Activated naive CD8-positive, alpha-beta T cell (primary cell): ENCODE measurements around the gene DNAJC21.
"Not testable (repeated sequence)": the region's sequence is repeated elsewhere in the genome, so short reads cannot be mapped to it uniquely, and the experiment has no call there.

Source experiments
- H3K27ac Mint-ChIP-seq: one replicate; pipeline ENCODE4 v1.8.0; 2021; ENCODE audit warnings: mixed read lengths
- H3K27me3 Mint-ChIP-seq: one replicate; pipeline ENCODE4 v1.8.0; 2021; ENCODE audit warnings: mixed read lengths
- H3K36me3 Mint-ChIP-seq: one replicate; pipeline ENCODE4 v1.8.0; 2021; ENCODE audit warnings: mixed read lengths
- H3K4me1 Mint-ChIP-seq: one replicate; pipeline ENCODE4 v1.8.0; 2021; ENCODE audit warnings: low read depth, mixed read lengths
- H3K4me3 Mint-ChIP-seq: one replicate; pipeline ENCODE4 v1.8.0; 2021; ENCODE audit warnings: mild to moderate bottlenecking, mixed read lengths
- H3K9me3 Mint-ChIP-seq: one replicate; pipeline ENCODE4 v1.8.0; 2021; ENCODE audit warnings: low read depth, mixed read lengths

Gene DNAJC21

GRCh38 chr5:34932947-34933346, 3.6 kb downstream of the DNAJC21 start:
- Mint-ChIP-seq H3K27me3 (no peaks in the 10 kb centered on the region), H3K4me3 (no peak overlapping the region), H3K27ac (no peak overlapping the region), H3K4me1 (peaks cover 40% of the 10 kb centered on the region), H3K36me3 (peaks cover 6% of the 10 kb centered on the region), H3K9me3 (no peaks in the 10 kb centered on the region)

- Mint-ChIP-seq H3K36me3 (peaks cover 10% of the 10 kb centered on the region), H3K4me3 (no peak overlapping the region)
Measured at GRCh38 chr5:34941936-34942335, 12.6 kb downstream of the DNAJC21 start.

GRCh38 chr5:34944044-34944443, 14.7 kb downstream of the DNAJC21 start:
- Mint-ChIP-seq H3K36me3 (peaks cover 6% of the 10 kb centered on the region), H3K4me3 (no peak overlapping the region), H3K27me3 (no peaks in the 10 kb centered on the region), H3K9me3 (no peaks in the 10 kb centered on the region), H3K4me1 (no peaks in the 10 kb centered on the region), H3K27ac (peak overlapping the region; percentile 11)

More at GRCh38 chr5:34941936-34942335, 12.6 kb downstream of the DNAJC21 start:
- no peak overlapping the region for H3K27ac Mint-ChIP-seq
- H3K9me3 Mint-ChIP-seq = no peaks in the 10 kb centered on the region
- no peaks in the 10 kb centered on the region for H3K4me1 Mint-ChIP-seq
- H3K27me3 Mint-ChIP-seq = no peaks in the 10 kb centered on the region

GRCh38 chr5:34944460-34945047, 15.2 kb downstream of the DNAJC21 start:
- no peak overlapping the region for H3K4me3 Mint-ChIP-seq
- H3K27ac Mint-ChIP-seq = no peak overlapping the region
- H3K36me3 Mint-ChIP-seq = peaks cover 9% of the 10 kb centered on the region
- H3K4me1 Mint-ChIP-seq = no peaks in the 10 kb centered on the region
- no peaks in the 10 kb centered on the region for H3K27me3 Mint-ChIP-seq
- no peaks in the 10 kb centered on the region for H3K9me3 Mint-ChIP-seq

- H3K36me3 Mint-ChIP-seq = peaks cover 5% of the 10 kb centered on the region
- H3K4me1 Mint-ChIP-seq = peaks cover 13% of the 10 kb centered on the region
- H3K27ac Mint-ChIP-seq = no peak overlapping the region
- H3K4me3 Mint-ChIP-seq = no peak overlapping the region
- H3K9me3 Mint-ChIP-seq = no peaks in the 10 kb centered on the region
- no peaks in the 10 kb centered on the region for H3K27me3 Mint-ChIP-seq
Measured at GRCh38 chr5:34957321-34957720, 28.0 kb downstream of the DNAJC21 start.

GRCh38 chr5:34957857-34958690, 28.7 kb downstream of the DNAJC21 start:
- Mint-ChIP-seq H3K4me1 (peaks cover 13% of the 10 kb centered on the region), H3K27ac (no peak overlapping the region), H3K9me3 (no peaks in the 10 kb centered on the region), H3K27me3 (no peaks in the 10 kb centered on the region), H3K4me3 (no peak overlapping the region), H3K36me3 (peaks cover 4% of the 10 kb centered on the region)

GRCh38 chr5:34959323-34959722, 30.0 kb downstream of the DNAJC21 start:
- Mint-ChIP-seq H3K4me3 (no peak overlapping the region), H3K36me3 (peaks cover 2% of the 10 kb centered on the region), H3K9me3 (no peaks in the 10 kb centered on the region), H3K27me3 (no peaks in the 10 kb centered on the region), H3K27ac (peak overlapping the region; percentile 51), H3K4me1 (peaks cover 13% of the 10 kb centered on the region)

GRCh38 chr5:34967540-34967939, 38.2 kb downstream of the DNAJC21 start:
- H3K4me3 Mint-ChIP-seq = no peak overlapping the region
- H3K27ac Mint-ChIP-seq = no peak overlapping the region
- H3K9me3 Mint-ChIP-seq = peaks cover 5% of the 10 kb centered on the region
- H3K4me1 Mint-ChIP-seq = no peaks in the 10 kb centered on the region
- no peaks in the 10 kb centered on the region for H3K27me3 Mint-ChIP-seq
- H3K36me3 Mint-ChIP-seq = peaks cover 20% of the 10 kb centered on the region

- Mint-ChIP-seq H3K4me1 (no peaks in the 10 kb centered on the region), H3K4me3 (no peak overlapping the region), H3K36me3 (peaks cover 20% of the 10 kb centered on the region), H3K27ac (no peak overlapping the region), H3K9me3 (peaks cover 5% of the 10 kb centered on the region), H3K27me3 (no peaks in the 10 kb centered on the region)
Measured at GRCh38 chr5:34968258-34968657, 38.9 kb downstream of the DNAJC21 start.

- H3K9me3 Mint-ChIP-seq = peaks cover 3% of the 10 kb centered on the region
- peaks cover 20% of the 10 kb centered on the region for H3K36me3 Mint-ChIP-seq
- no peaks in the 10 kb centered on the region for H3K27me3 Mint-ChIP-seq
- H3K27ac Mint-ChIP-seq = no peak overlapping the region
- no peak overlapping the region for H3K4me3 Mint-ChIP-seq
- no peaks in the 10 kb centered on the region for H3K4me1 Mint-ChIP-seq
Measured at GRCh38 chr5:34970552-34970951, 41.2 kb downstream of the DNAJC21 start.

- H3K4me3 Mint-ChIP-seq, H3K9me3 Mint-ChIP-seq, H3K27me3 Mint-ChIP-seq, H3K4me1 Mint-ChIP-seq, H3K27ac Mint-ChIP-seq: not testable (repeated sequence)
- H3K36me3 Mint-ChIP-seq = peaks cover 11% of the 10 kb centered on the region
Measured at GRCh38 chr5:34971655-34972054, 42.3 kb downstream of the DNAJC21 start.

- Mint-ChIP-seq H3K4me3 (no peak overlapping the region), H3K36me3 (peaks cover 7% of the 10 kb centered on the region), H3K4me1 (no peaks in the 10 kb centered on the region), H3K27ac (no peak overlapping the region), H3K9me3 (no peaks in the 10 kb centered on the region), H3K27me3 (peaks cover 5% of the 10 kb centered on the region)
Measured at GRCh38 chr5:34976347-34976746, 47.0 kb downstream of the DNAJC21 start.

GRCh38 chr5:34977934-34978613, 48.7 kb downstream of the DNAJC21 start:
- Mint-ChIP-seq H3K4me1 (no peaks in the 10 kb centered on the region), H3K27ac (no peak overlapping the region), H3K4me3 (no peak overlapping the region), H3K9me3 (peaks cover 8% of the 10 kb centered on the region), H3K36me3 (peaks cover 12% of the 10 kb centered on the region), H3K27me3 (peaks cover 5% of the 10 kb centered on the region)

- H3K9me3 Mint-ChIP-seq = peaks cover 8% of the 10 kb centered on the region
- H3K4me3 Mint-ChIP-seq = no peak overlapping the region
Measured at GRCh38 chr5:34978681-34979080, 49.3 kb downstream of the DNAJC21 start.

GRCh38 chr5:34982823-34983222, 53.5 kb downstream of the DNAJC21 start:
- H3K36me3 Mint-ChIP-seq = peaks cover 22% of the 10 kb centered on the region
- no peaks in the 10 kb centered on the region for H3K4me1 Mint-ChIP-seq
- peaks cover 15% of the 10 kb centered on the region for H3K27me3 Mint-ChIP-seq
- H3K9me3 Mint-ChIP-seq = peaks cover 17% of the 10 kb centered on the region
- no peak overlapping the region for H3K27ac Mint-ChIP-seq
- H3K4me3 Mint-ChIP-seq = no peak overlapping the region

More at GRCh38 chr5:34978681-34979080, 49.3 kb downstream of the DNAJC21 start:
- Mint-ChIP-seq H3K4me1 (no peaks in the 10 kb centered on the region), H3K27me3 (peaks cover 5% of the 10 kb centered on the region), H3K27ac (no peak overlapping the region), H3K36me3 (peaks cover 12% of the 10 kb centered on the region)
